Measurements from ENCODE around the gene PIK3CB.

DNA sequence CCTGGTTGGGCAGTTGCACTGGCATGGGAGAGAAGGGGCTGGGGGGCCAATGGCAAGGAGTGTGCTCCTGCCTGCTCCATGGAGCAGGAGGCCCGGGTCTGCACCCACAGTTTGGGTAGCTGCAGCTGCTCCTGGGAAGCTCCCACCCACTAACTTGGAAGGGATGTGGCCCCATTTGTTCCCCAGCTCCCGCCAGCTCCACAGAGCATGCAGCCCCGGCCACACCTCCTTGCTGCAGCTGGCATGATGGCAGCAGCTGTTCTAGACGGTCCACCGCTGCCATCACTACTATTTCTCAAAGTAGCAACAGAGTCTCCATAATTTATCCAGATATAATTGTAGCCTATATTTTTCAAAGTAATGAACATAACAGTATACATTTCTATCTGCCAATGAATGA, 65.8 kb downstream of the PIK3CB start:
- no peak for TF ChIP-seq TAF1 (IDR thresholded peaks at IDR 0.05; ENCODE audit: low read depth)
- TF ChIP-seq CEBPB (IDR thresholded peaks at IDR 0.05) = no peak
- no peak for TF ChIP-seq EGR1 (IDR thresholded peaks at IDR 0.05)
- no peak for TF ChIP-seq EP300 (IDR thresholded peaks at IDR 0.05; ENCODE audit: borderline replicate concordance)
- TF ChIP-seq, protein P1, sequence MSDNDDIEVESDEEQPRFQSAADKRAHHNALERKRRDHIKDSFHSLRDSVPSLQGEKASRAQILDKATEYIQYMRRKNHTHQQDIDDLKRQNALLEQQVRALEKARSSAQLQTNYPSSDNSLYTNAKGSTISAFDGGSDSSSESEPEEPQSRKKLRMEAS (IDR thresholded peaks at IDR 0.05) = no peak

Measured in Ishikawa (cell line).